ENCODE results near the gene DRAXIN.

DRAXIN gene

GRCh38 chr1:11659748-11660147 is 31.8 kb upstream of the DRAXIN start:
- TF ChIP-seq, protein P1, sequence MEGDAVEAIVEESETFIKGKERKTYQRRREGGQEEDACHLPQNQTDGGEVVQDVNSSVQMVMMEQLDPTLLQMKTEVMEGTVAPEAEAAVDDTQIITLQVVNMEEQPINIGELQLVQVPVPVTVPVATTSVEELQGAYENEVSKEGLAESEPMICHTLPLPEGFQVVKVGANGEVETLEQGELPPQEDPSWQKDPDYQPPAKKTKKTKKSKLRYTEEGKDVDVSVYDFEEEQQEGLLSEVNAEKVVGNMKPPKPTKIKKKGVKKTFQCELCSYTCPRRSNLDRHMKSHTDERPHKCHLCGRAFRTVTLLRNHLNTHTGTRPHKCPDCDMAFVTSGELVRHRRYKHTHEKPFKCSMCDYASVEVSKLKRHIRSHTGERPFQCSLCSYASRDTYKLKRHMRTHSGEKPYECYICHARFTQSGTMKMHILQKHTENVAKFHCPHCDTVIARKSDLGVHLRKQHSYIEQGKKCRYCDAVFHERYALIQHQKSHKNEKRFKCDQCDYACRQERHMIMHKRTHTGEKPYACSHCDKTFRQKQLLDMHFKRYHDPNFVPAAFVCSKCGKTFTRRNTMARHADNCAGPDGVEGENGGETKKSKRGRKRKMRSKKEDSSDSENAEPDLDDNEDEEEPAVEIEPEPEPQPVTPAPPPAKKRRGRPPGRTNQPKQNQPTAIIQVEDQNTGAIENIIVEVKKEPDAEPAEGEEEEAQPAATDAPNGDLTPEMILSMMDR (IDR thresholded peaks at IDR 0.05; ENCODE audit: insufficient read depth, low read length, missing control alignments), result no peak
- ChIA-PET CTCF (interaction anchor here (1.4 to 5.6 kb wide), 5 partner anchors 11 to 622 kb away, joined by 3 to 64 read pairs (median 9); no protein-coding TSS in a partner anchor), POLR2A (interaction anchor here (0.6 kb wide), 1 partner anchor 426 kb away, joined by 3 read pairs; no protein-coding TSS in a partner anchor)
- DNase-seq (ENCODE audit: low read depth, low spot score), result no peak
- H3K4me3 ChIP-seq (ENCODE audit: low read depth, low read length), result no peak overlapping the region

DNA sequence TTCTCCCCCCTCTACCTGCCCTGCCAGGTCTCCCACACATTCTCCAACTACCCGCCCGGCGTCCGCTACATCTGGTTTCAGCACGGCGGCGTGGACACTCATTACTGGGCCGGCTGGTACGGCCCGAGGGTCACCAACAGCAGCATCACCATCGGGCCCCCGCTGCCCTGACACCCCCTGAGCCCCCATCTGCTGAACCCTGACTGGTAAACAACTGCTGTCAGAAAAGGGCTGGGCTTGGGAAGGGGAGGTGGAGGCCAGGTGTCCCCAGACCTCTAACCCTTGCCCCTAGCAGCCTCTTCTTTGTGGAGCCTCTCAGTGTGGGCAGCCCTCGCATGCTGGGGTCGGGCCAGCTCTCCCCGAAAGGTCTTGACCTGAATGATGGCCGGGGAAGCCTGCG is 30.4 kb upstream of the DRAXIN start:
- ChIA-PET POLR2A (no interaction called here), CTCF (interaction anchor here (3.8 to 5.6 kb wide), 2 partner anchors 12 to 59 kb away, joined by 24 to 64 read pairs; no protein-coding TSS in a partner anchor)
- TF ChIP-seq, protein P1 (IDR thresholded peaks at IDR 0.05; ENCODE audit: insufficient read depth, low read length, missing control alignments), result no peak
- no peak for DNase-seq (ENCODE audit: low read depth, low spot score)
- H3K4me3 ChIP-seq (ENCODE audit: low read depth, low read length), result no peak overlapping the region

- CTCF ChIA-PET, result interaction anchor here (0.6 to 5.6 kb wide), 20 partner anchors 10 to 627 kb away, joined by 3 to 64 read pairs (median 8); partner anchors contain the start of genes FBXO2 and FBXO44
- POLR2A ChIA-PET, result interaction anchor here (1.1 to 1.8 kb wide), 3 partner anchors 9 to 58 kb away, joined by 3 to 7 read pairs (median 5); partner anchors contain the start of gene MAD2L2
- DNase-seq (ENCODE audit: low read depth, low spot score), result no peak
- TF ChIP-seq, protein P1 (IDR thresholded peaks at IDR 0.05; ENCODE audit: insufficient read depth, low read length, missing control alignments), result no peak
- H3K4me3 ChIP-seq (ENCODE audit: low read depth, low read length), result peak overlapping the region; percentile 58
Observed at GRCh38 chr1:11664336-11665065, 27.0 kb upstream of the DRAXIN start.

DNA sequence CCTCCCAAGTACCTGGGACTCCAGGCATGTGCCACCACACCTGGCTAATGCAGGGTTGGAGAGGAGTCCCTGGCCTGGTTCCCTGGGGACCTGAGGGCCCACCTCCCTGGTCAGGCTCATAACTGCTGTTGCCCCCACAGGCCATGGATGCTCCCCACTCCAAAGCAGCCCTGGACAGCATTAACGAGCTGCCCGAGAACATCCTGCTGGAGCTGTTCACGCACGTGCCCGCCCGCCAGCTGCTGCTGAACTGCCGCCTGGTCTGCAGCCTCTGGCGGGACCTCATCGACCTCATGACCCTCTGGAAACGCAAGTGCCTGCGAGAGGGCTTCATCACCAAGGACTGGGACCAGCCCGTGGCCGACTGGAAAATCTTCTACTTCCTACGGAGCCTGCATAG is 23.0 kb upstream of the DRAXIN start:
- ChIA-PET POLR2A (no interaction called here), CTCF (no interaction called here)
- TF ChIP-seq, protein P1 (IDR thresholded peaks at IDR 0.05; ENCODE audit: insufficient read depth, low read length, missing control alignments), result no peak
- no peak overlapping the region for H3K4me3 ChIP-seq (ENCODE audit: low read depth, low read length)
- no peak for DNase-seq (ENCODE audit: low read depth, low spot score)

DNA sequence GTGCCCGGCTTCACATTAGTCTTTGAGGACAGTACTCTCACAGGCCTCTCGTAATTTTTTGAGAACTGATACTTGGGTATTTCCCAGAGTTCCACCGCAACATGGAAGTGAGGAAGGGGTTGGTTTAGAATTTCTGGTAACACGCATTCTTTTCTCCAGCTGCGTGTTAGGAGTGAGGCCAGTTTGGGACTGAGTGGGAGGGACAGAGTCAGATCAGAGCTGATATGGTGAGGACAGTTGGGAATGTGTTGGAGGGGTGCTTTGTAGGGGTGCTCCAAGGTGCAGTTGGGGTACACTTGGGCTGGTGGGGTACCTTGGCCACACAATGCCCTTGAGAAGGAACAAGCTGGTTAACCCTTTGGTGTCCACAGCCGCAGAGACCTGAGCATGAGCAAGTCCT is 20.8 kb upstream of the DRAXIN start:
- ChIA-PET CTCF (no interaction called here), POLR2A (no interaction called here)
- no peak for DNase-seq (ENCODE audit: low read depth, low spot score)
- TF ChIP-seq, protein P1 (IDR thresholded peaks at IDR 0.05; ENCODE audit: insufficient read depth, low read length, missing control alignments), result no peak
- no peak overlapping the region for H3K4me3 ChIP-seq (ENCODE audit: low read depth, low read length)

GRCh38 chr1:11671205-11671543 is 20.3 kb upstream of the DRAXIN start:
- no peak for DNase-seq (ENCODE audit: low read depth, low spot score)
- ChIA-PET CTCF (no interaction called here), POLR2A (no interaction called here)
- no peak overlapping the region for H3K4me3 ChIP-seq (ENCODE audit: low read depth, low read length)
- TF ChIP-seq, protein P1 (IDR thresholded peaks at IDR 0.05; ENCODE audit: insufficient read depth, low read length, missing control alignments), result no peak

Measured in AG04449 (cell line).